Subcutaneous abdominal adipose tissue (tissue), 5 donors: ENCODE measurements around the gene KCNJ14.

Experiments used
- H3K27ac ChIP-seq: one replicate; pipeline ENCODE4 v1.7.0; 2013; ENCODE audit warnings: low read depth, mild to moderate bottlenecking, inconsistent platforms, low read length, moderate library complexity
- H3K27me3 ChIP-seq, 5 donors: one replicate each; pipeline ENCODE4 v1.7.0; 2013; ENCODE audit warnings: low read length in 5 of 5, inconsistent platforms in 1 of 5; ENCODE audit not compliant: control insufficient read depth in 5 of 5, insufficient read depth in 4 of 5
- H3K36me3 ChIP-seq, 5 donors: one replicate each; pipeline ENCODE4 v1.7.0; 2013; ENCODE audit warnings: low read length in 5 of 5; ENCODE audit not compliant: control insufficient read depth in 5 of 5, insufficient read depth in 5 of 5
- H3K4me1 ChIP-seq, 5 donors: one replicate each; pipeline ENCODE4 v1.7.0; 2013; ENCODE audit warnings: low read length in 5 of 5, mild to moderate bottlenecking in 3 of 5, moderate library complexity in 1 of 5; ENCODE audit not compliant: control insufficient read depth in 5 of 5, insufficient read depth in 5 of 5
- H3K4me3 ChIP-seq, 5 donors: one replicate each; pipeline ENCODE4 v1.7.0; 2013; ENCODE audit warnings: low read length in 5 of 5, low read depth in 1 of 5
- H3K9ac ChIP-seq, 5 donors: one replicate each; pipeline ENCODE4 v1.7.0; 2013; ENCODE audit warnings: low read length in 5 of 5, mild to moderate bottlenecking in 4 of 5, moderate library complexity in 3 of 5
- H3K9me3 ChIP-seq, 5 donors: one replicate each; pipeline ENCODE4 v1.7.0; 2013; ENCODE audit warnings: low read length in 5 of 5; ENCODE audit not compliant: control insufficient read depth in 5 of 5
- donor health status: healthy.
- donor health status: healthy.
- donor health status: healthy.
- donor health status: healthy.
- donor health status: healthy.

The KCNJ14 gene

DNA sequence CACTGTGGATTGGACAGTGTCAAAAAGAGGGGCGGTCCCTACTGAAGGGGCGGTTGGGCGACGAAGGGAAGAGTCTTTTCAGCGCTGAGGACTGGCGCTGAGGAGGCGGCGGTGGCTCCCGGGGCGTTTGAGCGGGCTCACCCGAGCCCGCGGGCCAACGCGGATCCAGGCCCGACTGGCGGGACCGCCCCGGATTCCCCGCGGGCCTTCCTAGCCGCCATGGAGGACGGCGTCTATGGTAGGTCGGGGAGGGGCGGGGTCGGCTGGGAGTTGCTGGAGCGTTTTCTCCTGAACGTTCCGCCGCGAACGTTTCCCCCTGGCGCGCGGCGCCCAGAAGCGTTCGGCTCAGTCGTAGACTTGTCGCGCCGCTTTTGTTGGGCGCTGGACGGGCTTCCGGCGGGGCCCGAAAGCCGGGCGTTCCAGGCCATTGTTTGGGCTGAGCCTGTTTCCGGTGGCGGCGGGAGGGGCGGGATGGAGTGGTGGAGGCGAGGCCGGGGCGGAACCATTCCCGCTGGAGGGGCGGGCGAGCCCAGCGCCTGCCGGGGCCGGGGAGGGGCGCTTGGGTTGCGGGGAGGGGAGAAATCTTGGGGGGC is 14.0 kb downstream of the KCNJ14 start, which contains the start of gene CYTH2:
Gene CYTH2 (plus strand): TSS at position 81 of the 593 bp plus-strand sequence. CDS start 139 bp downstream, at position 220.
- Histone ChIP-seq H3K27ac (peak within 1 kb of the TSS; percentile 90), H3K4me1 (peaks cover 3 to 20% (median 18%) of the 10 kb centered on the region in 5 donors), H3K36me3 (peaks cover 2 to 41% (median 40%) of the 10 kb centered on the region in 5 donors), H3K4me3 (peak within 1 kb of the TSS; percentile 79 to 87 (median 84)), H3K9me3 (no peaks in the 10 kb centered on the region), H3K27me3 (peaks cover 0 to 3% (median 0%) of the 10 kb centered on the region in 5 donors), H3K9ac (peak within 1 kb of the TSS in 4 of 5 donors; percentile 76 to 92 (median 86))

- Histone ChIP-seq H3K4me1 (peaks cover 3 to 20% (median 18%) of the 10 kb centered on the region in 5 donors), H3K27ac (peak overlapping the region; percentile 90), H3K4me3 (peak overlapping the region; percentile 79 to 87 (median 84)), H3K9ac (peak overlapping the region in 4 of 5 donors; percentile 47 to 84 (median 75)), H3K36me3 (peaks cover 2 to 48% (median 47%) of the 10 kb centered on the region in 5 donors), H3K27me3 (peaks cover 0 to 3% (median 0%) of the 10 kb centered on the region in 5 donors), H3K9me3 (no peaks in the 10 kb centered on the region)
These were observed 14.7 kb downstream of the KCNJ14 start for GRCh38 chr19:48469934-48470680.

DNA sequence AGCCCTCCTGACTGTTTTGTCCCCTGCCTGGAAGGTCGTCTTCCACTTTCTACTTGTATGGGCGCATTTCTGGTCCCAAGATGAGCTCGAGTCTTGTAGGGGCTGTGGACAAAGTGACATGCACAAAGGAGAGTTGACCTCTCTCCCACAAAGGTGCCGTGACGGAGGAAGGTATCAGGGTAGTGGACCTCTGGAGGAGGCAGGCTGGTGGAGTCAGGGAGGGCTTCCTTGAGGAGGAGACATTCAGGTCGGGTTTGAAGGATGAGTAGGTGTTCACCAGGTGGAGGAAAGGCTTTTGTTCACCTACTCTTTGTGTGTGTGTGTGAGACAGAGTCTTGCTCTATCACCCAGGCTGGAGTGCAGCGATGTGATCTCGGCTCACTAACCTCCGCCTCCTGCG is 15.5 kb downstream of the KCNJ14 start:
- H3K4me3 ChIP-seq: peak overlapping the region in 1 of 5 donors; percentile 87
- H3K27me3 ChIP-seq: peaks cover 0 to 3% (median 0%) of the 10 kb centered on the region in 5 donors
- no peak overlapping the region for H3K27ac ChIP-seq
- H3K9ac ChIP-seq: peak overlapping the region in 1 of 5 donors; percentile 74
- peaks cover 3 to 20% (median 18%) of the 10 kb centered on the region in 5 donors for H3K4me1 ChIP-seq
- peaks cover 2 to 55% (median 55%) of the 10 kb centered on the region in 5 donors for H3K36me3 ChIP-seq
- no peaks in the 10 kb centered on the region for H3K9me3 ChIP-seq

DNA sequence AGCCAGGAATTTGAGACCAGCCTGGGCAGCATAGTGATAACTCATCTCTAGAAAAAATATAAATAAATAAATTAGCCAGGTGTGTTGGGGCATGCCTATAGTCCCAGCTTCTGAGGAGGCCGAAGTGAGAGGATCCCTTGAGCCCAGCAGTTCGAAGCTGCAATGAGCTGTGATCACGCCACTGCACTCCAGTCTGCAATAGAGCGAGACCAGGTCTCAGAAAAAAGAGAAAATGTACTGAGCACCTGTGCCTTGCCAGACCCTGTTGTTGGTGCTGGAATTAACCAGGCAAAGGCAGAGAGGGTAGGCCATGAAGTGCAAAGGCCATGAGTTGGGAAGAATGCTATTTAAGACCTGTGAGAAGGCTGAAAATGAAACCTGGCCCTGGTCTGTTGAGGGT is 16.5 kb downstream of the KCNJ14 start:
- H3K4me1 ChIP-seq: peaks cover 3 to 20% (median 18%) of the 10 kb centered on the region in 5 donors
- no peak overlapping the region for H3K27ac ChIP-seq
- no peaks in the 10 kb centered on the region for H3K9me3 ChIP-seq
- peaks cover 0 to 3% (median 0%) of the 10 kb centered on the region in 5 donors for H3K27me3 ChIP-seq
- no peak overlapping the region for H3K4me3 ChIP-seq
- no peak overlapping the region for H3K9ac ChIP-seq
- H3K36me3 ChIP-seq: peaks cover 2 to 65% (median 62%) of the 10 kb centered on the region in 5 donors

DNA sequence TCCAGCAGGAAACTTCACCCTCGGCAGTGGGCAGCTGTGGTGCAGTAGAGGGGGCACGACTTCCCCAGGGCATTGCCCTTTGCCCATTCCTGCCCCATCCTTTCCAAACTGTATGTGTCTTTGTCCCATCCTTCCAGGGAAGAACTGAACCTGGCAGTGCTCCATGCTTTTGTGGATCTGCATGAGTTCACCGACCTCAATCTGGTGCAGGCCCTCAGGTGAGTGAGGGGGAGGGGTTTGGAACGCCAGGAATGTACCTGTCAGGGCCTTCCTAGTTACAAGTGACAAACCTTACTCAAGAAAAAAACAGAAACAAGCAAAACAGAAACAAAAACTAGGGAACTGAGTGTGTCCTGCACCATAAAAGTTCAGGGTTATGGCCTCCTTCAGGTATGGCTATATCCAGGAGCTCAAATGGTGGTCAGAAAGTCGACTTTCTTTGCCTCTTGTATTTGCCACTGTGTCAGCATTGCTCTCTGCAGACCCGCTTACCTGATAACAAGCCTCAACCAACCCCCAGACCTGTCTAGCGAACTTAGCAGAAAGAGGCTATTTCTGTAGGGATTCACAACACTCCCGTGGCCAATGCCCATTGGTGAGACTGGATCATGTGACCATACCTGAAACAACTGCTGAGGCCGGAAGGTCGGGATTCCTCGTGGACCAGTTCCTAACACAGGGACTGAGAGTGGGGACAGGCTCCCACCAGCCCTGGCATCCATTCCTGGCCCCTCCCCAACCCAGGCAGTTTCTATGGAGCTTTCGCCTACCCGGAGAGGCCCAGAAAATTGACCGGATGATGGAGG is 18.0 kb downstream of the KCNJ14 start:
- Histone ChIP-seq H3K9ac (no peak overlapping the region), H3K9me3 (no peaks in the 10 kb centered on the region), H3K27ac (no peak overlapping the region), H3K36me3 (peaks cover 2 to 80% (median 78%) of the 10 kb centered on the region in 5 donors), H3K4me1 (peaks cover 3 to 17% (median 14%) of the 10 kb centered on the region in 5 donors), H3K27me3 (no peaks in the 10 kb centered on the region), H3K4me3 (no peak overlapping the region)

DNA sequence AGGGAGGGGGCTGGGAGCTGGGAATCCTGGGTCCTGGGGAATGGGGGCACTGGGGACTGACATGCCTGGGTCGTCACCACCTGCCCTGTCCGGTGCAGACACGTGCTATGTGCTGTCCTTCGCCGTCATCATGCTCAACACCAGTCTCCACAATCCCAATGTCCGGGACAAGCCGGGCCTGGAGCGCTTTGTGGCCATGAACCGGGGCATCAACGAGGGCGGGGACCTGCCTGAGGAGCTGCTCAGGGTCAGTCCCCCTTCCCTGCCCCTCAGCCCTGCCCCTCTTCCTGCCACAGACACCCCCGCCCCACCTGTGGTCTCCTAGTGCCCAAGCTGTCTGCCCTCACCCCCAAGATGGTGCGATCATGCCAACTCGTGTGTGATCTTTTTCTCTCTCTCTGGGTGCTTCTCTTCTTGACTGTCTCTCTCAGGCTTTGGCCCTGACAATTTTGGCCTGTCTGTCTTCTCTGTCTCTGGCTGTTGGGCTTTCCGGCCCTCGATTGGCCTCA is 18.8 kb downstream of the KCNJ14 start:
- Histone ChIP-seq H3K36me3 (peaks cover 2 to 85% (median 82%) of the 10 kb centered on the region in 5 donors), H3K4me3 (no peak overlapping the region), H3K27ac (no peak overlapping the region), H3K9me3 (no peaks in the 10 kb centered on the region), H3K9ac (no peak overlapping the region), H3K4me1 (peaks cover 1 to 13% (median 11%) of the 10 kb centered on the region in 5 donors), H3K27me3 (no peaks in the 10 kb centered on the region)

DNA sequence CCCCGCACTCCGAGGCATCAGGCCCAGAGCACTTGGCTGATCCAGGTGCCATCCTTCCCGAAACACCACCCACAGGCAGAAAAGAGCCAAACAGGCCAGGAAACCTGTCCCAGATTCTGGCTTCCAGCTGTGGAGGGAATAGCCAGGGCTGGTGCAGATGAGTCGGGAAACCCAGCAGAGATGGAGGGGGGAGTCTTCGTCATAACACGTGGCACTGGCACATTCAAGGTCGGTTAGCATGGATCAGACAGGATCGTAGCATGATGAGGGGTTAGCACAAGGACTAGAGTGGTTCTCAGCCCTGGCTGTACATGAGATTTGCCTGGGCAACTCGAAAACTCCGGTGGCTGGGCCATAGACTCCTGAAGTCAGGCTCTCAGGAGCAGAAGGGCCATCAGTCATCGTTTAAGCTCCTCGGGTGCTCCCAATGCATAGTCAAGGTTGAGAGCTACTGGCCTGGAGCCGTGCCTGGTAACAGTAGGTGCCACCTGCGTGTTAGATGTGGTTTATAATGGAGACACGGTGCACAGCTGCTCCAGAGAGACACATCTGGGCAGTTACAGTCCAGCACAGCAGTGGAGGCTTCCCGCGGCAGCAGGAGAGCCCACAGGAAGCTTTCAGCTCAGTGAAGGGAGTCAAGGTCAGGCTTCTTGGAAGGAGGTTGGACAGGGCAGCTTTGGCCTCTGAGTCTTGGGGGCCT is 20.1 kb downstream of the KCNJ14 start:
- Histone ChIP-seq H3K9me3 (no peaks in the 10 kb centered on the region), H3K36me3 (peaks cover 2 to 85% (median 82%) of the 10 kb centered on the region in 5 donors), H3K4me3 (no peak overlapping the region), H3K27ac (no peak overlapping the region), H3K4me1 (peaks cover under 1 to 14% (median 9%) of the 10 kb centered on the region in 5 donors), H3K9ac (no peak overlapping the region), H3K27me3 (no peaks in the 10 kb centered on the region)

DNA sequence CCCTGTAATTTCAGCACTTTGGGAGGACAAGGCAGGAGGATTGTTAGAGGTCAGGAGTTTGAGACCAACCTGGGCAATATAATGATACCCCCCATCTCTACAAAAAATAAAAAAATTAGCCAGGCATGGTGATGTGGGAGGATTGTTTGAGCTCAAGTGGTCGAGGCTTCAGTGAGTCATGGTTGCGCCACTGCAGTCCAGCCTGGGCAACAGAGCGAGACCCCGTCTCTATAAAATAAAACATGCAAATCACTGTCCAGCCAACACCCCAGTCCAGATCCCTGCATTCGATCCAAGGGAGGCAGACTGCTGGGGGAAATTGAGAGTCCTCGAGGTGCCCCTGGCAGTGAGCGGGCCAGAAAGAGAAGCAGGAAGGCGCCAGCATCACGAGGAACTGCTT is 20.8 kb downstream of the KCNJ14 start:
- peaks cover 2 to 17% (median 13%) of the 10 kb centered on the region in 5 donors for H3K4me1 ChIP-seq
- no peaks in the 10 kb centered on the region for H3K27me3 ChIP-seq
- H3K9ac ChIP-seq: no peak overlapping the region
- no peak overlapping the region for H3K4me3 ChIP-seq
- no peak overlapping the region for H3K27ac ChIP-seq
- no peaks in the 10 kb centered on the region for H3K9me3 ChIP-seq
- H3K36me3 ChIP-seq: peaks cover 2 to 79% (median 76%) of the 10 kb centered on the region in 5 donors

DNA sequence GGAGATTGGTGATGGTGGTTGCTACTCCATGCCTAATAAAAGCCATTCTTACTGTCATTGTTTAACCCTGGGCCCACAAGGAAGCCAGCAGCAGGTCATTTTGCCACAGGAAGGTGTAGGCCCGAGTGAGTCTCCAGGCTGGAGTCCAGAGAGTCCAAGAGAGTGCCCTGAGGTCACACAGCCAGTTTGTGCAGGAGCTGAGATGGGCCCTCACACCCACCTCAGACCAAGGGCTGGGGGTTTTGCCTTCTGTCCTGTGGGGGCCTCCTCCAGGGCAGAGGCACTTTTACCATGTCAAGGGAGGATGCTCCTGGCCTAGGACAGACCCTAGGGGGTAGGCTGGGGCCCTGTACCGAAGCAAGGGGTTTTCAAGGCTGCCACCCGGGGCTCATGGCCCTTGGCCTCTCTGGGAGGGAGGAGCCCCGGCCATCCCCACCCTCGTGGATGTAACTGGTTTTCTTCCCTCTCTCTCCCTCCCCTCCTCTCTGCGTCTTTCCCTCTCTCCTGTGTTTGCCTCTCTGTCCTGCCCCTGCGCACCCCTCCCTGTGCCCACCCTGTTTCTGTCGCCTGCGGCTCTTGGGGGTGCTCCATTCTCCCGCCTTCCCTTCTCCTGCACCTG is 21.8 kb downstream of the KCNJ14 start:
- no peak overlapping the region for H3K9ac ChIP-seq
- H3K36me3 ChIP-seq: peaks cover 2 to 69% (median 67%) of the 10 kb centered on the region in 5 donors
- H3K27ac ChIP-seq: no peak overlapping the region
- peaks cover 5 to 23% (median 19%) of the 10 kb centered on the region in 5 donors for H3K4me1 ChIP-seq
- no peaks in the 10 kb centered on the region for H3K27me3 ChIP-seq
- H3K4me3 ChIP-seq: no peak overlapping the region
- no peaks in the 10 kb centered on the region for H3K9me3 ChIP-seq
